H54 (cell line): ENCODE measurements around the gene TPM2.

Source experiments
- DNase-seq: peaks from one replicate; pipeline ENCODE4 v3.0.0; 2011; ENCODE audit warnings: low spot score, mixed read lengths; ENCODE audit not compliant: insufficient read length
- FAIRE-seq: peaks from 3 replicates; lab custom pipeline; 2011; peaks lifted over from hg19 to GRCh38; lab: Jason Lieb, UNC
- POLR2A ChIP-seq: IDR thresholded peaks from 2 replicates; pipeline ENCODE4 v1.6.1; 2011; ENCODE audit warnings: low read depth, mild to moderate bottlenecking, low read length

TPM2 gene

GRCh38 chr9:35728041-35728971, 38.6 kb upstream of the TPM2 start:
- peak; percentile 48 for DNase-seq
- FAIRE-seq, result no peak

GRCh38 chr9:35727676-35728040, 37.9 kb upstream of the TPM2 start:
- no peak for TF ChIP-seq POLR2A
- FAIRE-seq (no peak), DNase-seq (no peak)

More at GRCh38 chr9:35728041-35728971, 38.6 kb upstream of the TPM2 start:
- no peak for TF ChIP-seq POLR2A

GRCh38 chr9:35726931-35727330, 37.2 kb upstream of the TPM2 start:
- DNase-seq (no peak), FAIRE-seq (no peak)
- TF ChIP-seq POLR2A, result no peak

GRCh38 chr9:35725362-35725761, 35.6 kb upstream of the TPM2 start:
- TF ChIP-seq POLR2A, result no peak
- FAIRE-seq, result no peak
- no peak for DNase-seq

GRCh38 chr9:35723908-35724307, 34.2 kb upstream of the TPM2 start:
- FAIRE-seq, result no peak
- TF ChIP-seq POLR2A, result no peak
- no peak for DNase-seq

GRCh38 chr9:35723426-35723825, 33.7 kb upstream of the TPM2 start:
- DNase-seq (no peak), FAIRE-seq (no peak)
- TF ChIP-seq POLR2A, result no peak

- no peak for DNase-seq
- TF ChIP-seq POLR2A, result no peak
- FAIRE-seq, result no peak
Measured at GRCh38 chr9:35719546-35719945, 29.8 kb upstream of the TPM2 start.

- no peak for FAIRE-seq
- no peak for TF ChIP-seq POLR2A
- DNase-seq, result no peak
Measured at GRCh38 chr9:35718721-35719511, 29.2 kb upstream of the TPM2 start.

- TF ChIP-seq POLR2A, result no peak
- FAIRE-seq, result no peak
- no peak for DNase-seq
Measured at GRCh38 chr9:35717132-35717870, 27.6 kb upstream of the TPM2 start.

GRCh38 chr9:35716230-35716629, 26.5 kb upstream of the TPM2 start:
- DNase-seq, result no peak
- no peak for FAIRE-seq
- TF ChIP-seq POLR2A, result no peak

GRCh38 chr9:35714579-35715252, 25.0 kb upstream of the TPM2 start:
- no peak for DNase-seq
- no peak for TF ChIP-seq POLR2A
- no peak for FAIRE-seq

GRCh38 chr9:35714123-35714522, 24.4 kb upstream of the TPM2 start:
- FAIRE-seq, result no peak
- DNase-seq, result no peak
- no peak for TF ChIP-seq POLR2A

GRCh38 chr9:35713578-35713977, 23.9 kb upstream of the TPM2 start:
- TF ChIP-seq POLR2A, result no peak
- no peak for DNase-seq
- no peak for FAIRE-seq
